Sigmoid colon (tissue), 7 donors: Measurements from ENCODE around the gene CDHR2. TPM values are rescaled to one million over a fixed set of nuclear protein-coding genes. Genes with fewer than 3 reads are reported as not detected.

ENCODE experiments used
- DNase-seq: peaks from one replicate; pipeline ENCODE4 v3.0.0-alpha.2; 2019
- H3K27ac ChIP-seq, 4 donors: fragments of 200-600 bp; sonication (generic); one replicate each; pipeline ENCODE4 v1.5.1; 2016 to 2019; ENCODE audit warnings: mild to moderate bottlenecking in 1 of 4
- H3K27me3 ChIP-seq, 3 donors: fragments of 200-600 bp; sonication (generic); one replicate each; pipeline ENCODE4 v1.5.1; 2019; ENCODE audit warnings: mild to moderate bottlenecking in 1 of 3
- H3K36me3 ChIP-seq, 4 donors: fragments of 200-600 bp; sonication (generic); one replicate each; pipeline ENCODE4 v1.5.1; 2016 to 2019
- H3K4me1 ChIP-seq, 4 donors: fragments of 200-600 bp; sonication (generic); one replicate each; pipeline ENCODE4 v1.5.1; 2017 to 2019
- H3K4me3 ChIP-seq, 4 donors: fragments of 200-600 bp; sonication (generic); one replicate each; pipeline ENCODE4 v1.5.1; 2017 to 2019; ENCODE audit warnings: mild to moderate bottlenecking in 2 of 4, moderate library complexity in 1 of 4
- H3K9me3 ChIP-seq, 4 donors: fragments of 200-600 bp in 3 of 4; sonication (generic) in 3 of 4; one replicate each; pipeline versions ENCODE4 v1.5.1 to v1.6.1; 2013 to 2019
- CTCF ChIP-seq, 4 experiments: fragments of 450-650 bp in 3 of 4; fragments of 200-600 bp in 1 of 4; IDR thresholded peaks; one replicate each; pipeline ENCODE4 v1.5.1; 2016 to 2019; ENCODE audit warnings: antibody characterized with exemption in 4 of 4, mild to moderate bottlenecking in 3 of 4, moderate library complexity in 2 of 4
- EP300 ChIP-seq, 4 donors: sonication (generic); formaldehyde crosslinking; IDR thresholded peaks; one replicate each; pipeline ENCODE4 v1.6.1; 2017; ENCODE audit warnings: antibody characterized with exemption in 4 of 4
- POLR2A ChIP-seq, 2 donors: fragments of 450-650 bp; IDR thresholded peaks; one replicate each; pipeline ENCODE4 v1.6.1; 2016; ENCODE audit warnings: antibody characterized with exemption in 2 of 2, mild to moderate bottlenecking in 2 of 2, moderate library complexity in 2 of 2
- POLR2AphosphoS5 ChIP-seq, 4 donors: sonication (generic); formaldehyde crosslinking; IDR thresholded peaks; one replicate each; pipeline ENCODE4 v1.6.1; 2017; ENCODE audit warnings: antibody characterized with exemption in 4 of 4
- WGBS, 2 donors: extraction: QIAGEN DNeasy Blood & Tissue Kit; methylation state at CpG; one replicate each; pipeline ENCODE4 v1.1.7; 2013; 5-methylcytosine and 5-hydroxymethylcytosine counted together
- intact Hi-C: fragments of 100-400 bp; cut with DNase I; formaldehyde crosslinking; loops from one replicate; pipeline ENCODE4 v1.15.1; 2023
- polyA plus RNA-seq, 3 donors: library from polyadenylated mRNA; stranded (reverse); fragments of 200-250 nt; gene quantifications; one replicate each; pipeline ENCODE4 v1.2.3, GENCODE V29; 2013
- total RNA-seq, 4 donors: library from RNA; depleted of rRNA; stranded (reverse); fragments of >200 nt; gene quantifications; one replicate each; pipeline ENCODE4 v1.1.0, GENCODE V29; 2016
- donor health status: healthy with polysubstance abuse.
- donor health status: Bipolar disorder and iron deficiency.
- donor health status: healthy.

The CDHR2 gene
- total and polyA plus RNA-seq, 7 donors: 0.71 to 57.9 (median 9.6) TPM; not detected in 2

GRCh38 chr5:176532795-176533194, 16.3 kb upstream of the CDHR2 start:
- Histone ChIP-seq H3K27ac (peak overlapping the region; percentile 93 to 99 (median 98)), H3K36me3 (peaks cover 32 to 40% (median 37%) of the 10 kb centered on the region in 4 donors), H3K9me3 (no peaks in the 10 kb centered on the region), H3K27me3 (no peaks in the 10 kb centered on the region), H3K4me1 (peaks cover 0 to 64% (median 59%) of the 10 kb centered on the region in 4 donors), H3K4me3 (no peak overlapping the region)
- no peak for DNase-seq
- intact Hi-C loops: loop anchor here (10.0 kb wide), 2 partner anchors 148 to 492 kb away; partner anchors contain the start of genes HIGD2A, NOP16 and ZNF346
- 88 to 90% methylated on average over 9 of the region's 9 CpGs for WGBS, 2 donors
- no peak for TF ChIP-seq CTCF (IDR thresholded peaks at IDR 0.05)
- no peak for TF ChIP-seq POLR2AphosphoS5 (IDR thresholded peaks at IDR 0.05)
- no peak for TF ChIP-seq EP300 (IDR thresholded peaks at IDR 0.05)
- TF ChIP-seq POLR2A (IDR thresholded peaks at IDR 0.05): no peak

- WGBS, 2 donors: 20 to 27% methylated on average over 8 of the region's 8 CpGs
- no peak for TF ChIP-seq POLR2AphosphoS5 (IDR thresholded peaks at IDR 0.05)
- no peak for TF ChIP-seq CTCF (IDR thresholded peaks at IDR 0.05)
- TF ChIP-seq POLR2A (IDR thresholded peaks at IDR 0.05): no peak
- TF ChIP-seq EP300 (IDR thresholded peaks at IDR 0.05): no peak
- H3K36me3 ChIP-seq: peaks cover 28 to 34% (median 31%) of the 10 kb centered on the region in 4 donors
- peak overlapping the region; percentile 93 to 99 (median 98) for H3K27ac ChIP-seq
- H3K4me3 ChIP-seq: peak overlapping the region in 2 of 4 donors; percentile 1 to 8
- no peaks in the 10 kb centered on the region for H3K27me3 ChIP-seq
- peaks cover 0 to 68% (median 61%) of the 10 kb centered on the region in 4 donors for H3K4me1 ChIP-seq
- no peaks in the 10 kb centered on the region for H3K9me3 ChIP-seq
- DNase-seq: no peak
- intact Hi-C loops: loop anchor here (10.0 kb wide), 2 partner anchors 149 to 491 kb away; partner anchors contain the start of genes HIGD2A, NOP16 and ZNF346
Measured at GRCh38 chr5:176533390-176533789, 15.8 kb upstream of the CDHR2 start.

- intact Hi-C loops: loop anchor here (10.0 kb wide), 2 partner anchors 149 to 491 kb away; partner anchors contain the start of genes HIGD2A, NOP16 and ZNF346
- TF ChIP-seq POLR2A (IDR thresholded peaks at IDR 0.05): no peak
- TF ChIP-seq EP300 (IDR thresholded peaks at IDR 0.05): no peak
- no peak for TF ChIP-seq POLR2AphosphoS5 (IDR thresholded peaks at IDR 0.05)
- no peak for TF ChIP-seq CTCF (IDR thresholded peaks at IDR 0.05)
Measured at GRCh38 chr5:176533894-176534611, 15.1 kb upstream of the CDHR2 start.

GRCh38 chr5:176534640-176535039, 14.5 kb upstream of the CDHR2 start:
- no peaks in the 10 kb centered on the region for H3K27me3 ChIP-seq
- H3K4me3 ChIP-seq: peak overlapping the region in 2 of 4 donors; percentile 88 to 96
- no peaks in the 10 kb centered on the region for H3K9me3 ChIP-seq
- H3K27ac ChIP-seq: peak overlapping the region; percentile 93 to 99 (median 98)
- peaks cover 16 to 21% (median 19%) of the 10 kb centered on the region in 4 donors for H3K36me3 ChIP-seq
- TF ChIP-seq CTCF (IDR thresholded peaks at IDR 0.05) (no peak), POLR2A (IDR thresholded peaks at IDR 0.05) (no peak), POLR2AphosphoS5 (IDR thresholded peaks at IDR 0.05) (no peak), EP300 (IDR thresholded peaks at IDR 0.05) (no peak)
- no peak for DNase-seq
- H3K4me1 ChIP-seq: peaks cover 0 to 73% (median 64%) of the 10 kb centered on the region in 4 donors
- intact Hi-C loops: loop anchor here (5.0 to 10.0 kb wide), 3 partner anchors 150 to 490 kb away; partner anchors contain the start of genes HIGD2A, KIAA1191, NOP16 and ZNF346
- 15 to 46% methylated on average over 4 of the region's 4 CpGs for WGBS, 2 donors

More at GRCh38 chr5:176533894-176534611, 15.1 kb upstream of the CDHR2 start:
- Histone ChIP-seq H3K27me3 (no peaks in the 10 kb centered on the region), H3K9me3 (no peaks in the 10 kb centered on the region), H3K4me1 (peaks cover 0 to 73% (median 64%) of the 10 kb centered on the region in 4 donors), H3K27ac (peak overlapping the region; percentile 93 to 99 (median 98)), H3K4me3 (peak overlapping the region in 1 of 4 donors; percentile 1), H3K36me3 (peaks cover 22 to 27% (median 25%) of the 10 kb centered on the region in 4 donors)
- DNase-seq: no peak
- 2 to 5% methylated on average over 10 of the region's 10 CpGs for WGBS, 2 donors
